ENCODE results near the gene ATF3.

Gene ATF3

GRCh38 chr1:212608392-212608958, at the start of gene ATF3:
Gene ATF3 (plus strand): TSS chr1:212608761. CDS start chr1:212615022, 6,261 bp downstream.
- peak; percentile 98 to 99 for DNase-seq

GRCh38 chr1:212559929-212560328, 48.6 kb upstream of the ATF3 start:
- no peak for DNase-seq

- DNase-seq = no peak
Measured at GRCh38 chr1:212560933-212561460, 47.6 kb upstream of the ATF3 start.

- no peak for DNase-seq
Measured at GRCh38 chr1:212561501-212561931, 47.0 kb upstream of the ATF3 start.

GRCh38 chr1:212562771-212563170, 45.8 kb upstream of the ATF3 start:
- no peak for DNase-seq

GRCh38 chr1:212565079-212565478, 43.5 kb upstream of the ATF3 start:
- no peak for DNase-seq

- no peak for DNase-seq
Measured at GRCh38 chr1:212565571-212566305, 42.8 kb upstream of the ATF3 start.

- no peak for DNase-seq
Measured at GRCh38 chr1:212566522-212567479, 41.8 kb upstream of the ATF3 start.

GRCh38 chr1:212567638-212568037, 40.9 kb upstream of the ATF3 start:
- no peak for DNase-seq

- DNase-seq = no peak
Measured at GRCh38 chr1:212568978-212569537, 39.5 kb upstream of the ATF3 start.

GRCh38 chr1:212574732-212575131, 33.8 kb upstream of the ATF3 start:
- no peak for DNase-seq

- no peak for DNase-seq
Measured at GRCh38 chr1:212575333-212575732, 33.2 kb upstream of the ATF3 start.

GRCh38 chr1:212578041-212578440, 30.5 kb upstream of the ATF3 start:
- no peak for DNase-seq

- no peak for DNase-seq
Measured at GRCh38 chr1:212581034-212581433, 27.5 kb upstream of the ATF3 start.

- DNase-seq = no peak
Measured at GRCh38 chr1:212582291-212582690, 26.3 kb upstream of the ATF3 start.

GRCh38 chr1:212582808-212583615, 25.5 kb upstream of the ATF3 start:
- no peak for DNase-seq

- DNase-seq = no peak
Measured at GRCh38 chr1:212583643-212584042, 24.9 kb upstream of the ATF3 start.

GRCh38 chr1:212584092-212584886, 24.3 kb upstream of the ATF3 start:
- DNase-seq = no peak

GRCh38 chr1:212585210-212585609, 23.4 kb upstream of the ATF3 start:
- no peak for DNase-seq

GRCh38 chr1:212586206-212587015, 22.1 kb upstream of the ATF3 start:
- no peak for DNase-seq
